Measurements from ENCODE around the gene NUMA1. TPM values are rescaled to one million over a fixed set of nuclear protein-coding genes. Genes with fewer than 3 reads are reported as not detected.

Gene NUMA1
- total and polyA plus RNA-seq, 9 of the 15 experiments (the other 6 are each of a cell fraction or from before 2014, with no cell fraction given), result 4.1 to 104 (median 51.2) TPM

DNA sequence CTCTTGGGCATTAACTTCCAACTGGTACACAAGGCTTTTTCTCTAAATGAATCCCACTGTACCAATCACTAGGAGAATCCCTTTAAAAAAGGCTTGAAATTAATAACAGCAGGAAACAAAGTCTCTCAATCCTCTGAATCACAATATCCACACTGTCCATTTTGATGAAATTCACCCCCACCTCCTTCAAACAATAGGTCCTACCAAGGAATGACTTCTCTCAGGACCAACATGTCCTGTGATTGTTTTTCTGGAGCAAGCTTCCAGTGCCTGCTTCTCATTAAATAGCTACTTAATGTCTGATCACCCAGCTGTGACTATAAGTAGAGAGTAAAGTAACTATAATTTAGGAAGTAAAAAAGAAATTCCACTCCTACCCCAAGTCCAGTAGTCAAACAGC is 13.1 kb downstream of the NUMA1 start:
- no peak for TF ChIP-seq RB1 (IDR thresholded peaks at IDR 0.05; ENCODE audit: low read depth)
- no peak for TF ChIP-seq ZNF253 (CRISPR knock-in tag; conservative IDR thresholded peaks at IDR 0.05)
- TF ChIP-seq, protein P1, sequence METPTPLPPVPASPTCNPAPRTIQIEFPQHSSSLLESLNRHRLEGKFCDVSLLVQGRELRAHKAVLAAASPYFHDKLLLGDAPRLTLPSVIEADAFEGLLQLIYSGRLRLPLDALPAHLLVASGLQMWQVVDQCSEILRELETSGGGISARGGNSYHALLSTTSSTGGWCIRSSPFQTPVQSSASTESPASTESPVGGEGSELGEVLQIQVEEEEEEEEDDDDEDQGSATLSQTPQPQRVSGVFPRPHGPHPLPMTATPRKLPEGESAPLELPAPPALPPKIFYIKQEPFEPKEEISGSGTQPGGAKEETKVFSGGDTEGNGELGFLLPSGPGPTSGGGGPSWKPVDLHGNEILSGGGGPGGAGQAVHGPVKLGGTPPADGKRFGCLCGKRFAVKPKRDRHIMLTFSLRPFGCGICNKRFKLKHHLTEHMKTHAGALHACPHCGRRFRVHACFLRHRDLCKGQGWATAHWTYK (CRISPR knock-in tag; IDR thresholded peaks at IDR 0.05), result no peak
- TF ChIP-seq, protein P2, sequence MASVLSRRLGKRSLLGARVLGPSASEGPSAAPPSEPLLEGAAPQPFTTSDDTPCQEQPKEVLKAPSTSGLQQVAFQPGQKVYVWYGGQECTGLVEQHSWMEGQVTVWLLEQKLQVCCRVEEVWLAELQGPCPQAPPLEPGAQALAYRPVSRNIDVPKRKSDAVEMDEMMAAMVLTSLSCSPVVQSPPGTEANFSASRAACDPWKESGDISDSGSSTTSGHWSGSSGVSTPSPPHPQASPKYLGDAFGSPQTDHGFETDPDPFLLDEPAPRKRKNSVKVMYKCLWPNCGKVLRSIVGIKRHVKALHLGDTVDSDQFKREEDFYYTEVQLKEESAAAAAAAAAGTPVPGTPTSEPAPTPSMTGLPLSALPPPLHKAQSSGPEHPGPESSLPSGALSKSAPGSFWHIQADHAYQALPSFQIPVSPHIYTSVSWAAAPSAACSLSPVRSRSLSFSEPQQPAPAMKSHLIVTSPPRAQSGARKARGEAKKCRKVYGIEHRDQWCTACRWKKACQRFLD (CRISPR knock-in tag; IDR thresholded peaks at IDR 0.05), result no peak
- TF ChIP-seq FOXK1 (CRISPR knock-in tag; IDR thresholded peaks at IDR 0.05; ENCODE audit: borderline replicate concordance), result no peak
- TF ChIP-seq NR2F6 (CRISPR knock-in tag; IDR thresholded peaks at IDR 0.05), result no peak
- TF ChIP-seq KLF6 (CRISPR knock-in tag; IDR thresholded peaks at IDR 0.05; ENCODE audit: borderline replicate concordance), result no peak
- TF ChIP-seq, protein P3, sequence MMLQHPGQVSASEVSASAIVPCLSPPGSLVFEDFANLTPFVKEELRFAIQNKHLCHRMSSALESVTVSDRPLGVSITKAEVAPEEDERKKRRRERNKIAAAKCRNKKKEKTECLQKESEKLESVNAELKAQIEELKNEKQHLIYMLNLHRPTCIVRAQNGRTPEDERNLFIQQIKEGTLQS (IDR thresholded peaks at IDR 0.05), result no peak
- TF ChIP-seq, protein P3 (CRISPR knock-in tag; conservative IDR thresholded peaks at IDR 0.05), result no peak
- TF ChIP-seq, protein P4, sequence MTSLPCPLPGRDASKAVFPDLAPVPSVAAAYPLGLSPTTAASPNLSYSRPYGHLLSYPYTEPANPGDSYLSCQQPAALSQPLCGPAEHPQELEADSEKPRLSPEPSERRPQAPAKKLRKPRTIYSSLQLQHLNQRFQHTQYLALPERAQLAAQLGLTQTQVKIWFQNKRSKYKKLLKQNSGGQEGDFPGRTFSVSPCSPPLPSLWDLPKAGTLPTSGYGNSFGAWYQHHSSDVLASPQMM (CRISPR knock-in tag; IDR thresholded peaks at IDR 0.05), result no peak
- TF ChIP-seq, protein P5, sequence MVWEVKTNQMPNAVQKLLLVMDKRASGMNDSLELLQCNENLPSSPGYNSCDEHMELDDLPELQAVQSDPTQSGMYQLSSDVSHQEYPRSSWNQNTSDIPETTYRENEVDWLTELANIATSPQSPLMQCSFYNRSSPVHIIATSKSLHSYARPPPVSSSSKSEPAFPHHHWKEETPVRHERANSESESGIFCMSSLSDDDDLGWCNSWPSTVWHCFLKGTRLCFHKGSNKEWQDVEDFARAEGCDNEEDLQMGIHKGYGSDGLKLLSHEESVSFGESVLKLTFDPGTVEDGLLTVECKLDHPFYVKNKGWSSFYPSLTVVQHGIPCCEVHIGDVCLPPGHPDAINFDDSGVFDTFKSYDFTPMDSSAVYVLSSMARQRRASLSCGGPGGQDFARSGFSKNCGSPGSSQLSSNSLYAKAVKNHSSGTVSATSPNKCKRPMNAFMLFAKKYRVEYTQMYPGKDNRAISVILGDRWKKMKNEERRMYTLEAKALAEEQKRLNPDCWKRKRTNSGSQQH (CRISPR knock-in tag; IDR thresholded peaks at IDR 0.05), result no peak
- TF ChIP-seq E2F3 (CRISPR knock-in tag; IDR thresholded peaks at IDR 0.05), result no peak
- TF ChIP-seq ZEB2 (IDR thresholded peaks at IDR 0.05), result no peak
- TF ChIP-seq SNRNP70 (optimal IDR thresholded peaks at IDR 0.05; ENCODE audit: low read depth, low read length), result no peak
- no peak for TF ChIP-seq ZNF146 (CRISPR knock-in tag; IDR thresholded peaks at IDR 0.05; ENCODE audit: unreplicated experiment)
- TF ChIP-seq RBM39 (optimal IDR thresholded peaks at IDR 0.05; ENCODE audit: low read depth, low read length), result no peak
- H3K36me3 ChIP-seq (ENCODE audit: control insufficient read depth, insufficient read depth, low read length), result peaks cover 58% of the 10 kb centered on the region
- peaks cover 61% of the 10 kb centered on the region for H3K79me2 ChIP-seq (ENCODE audit: control insufficient read depth, insufficient read depth, low read length)
- no peaks in the 10 kb centered on the region for H3K9me3 ChIP-seq (replicated peaks; ENCODE audit: control insufficient read depth, insufficient read depth, low read depth, low read length)
- no peaks in the 10 kb centered on the region; the same call in 1 of the 2 replicates for H4K20me1 ChIP-seq (replicated peaks; ENCODE audit: control insufficient read depth, insufficient read depth, low read length)
- FAIRE-seq, result no peak
- H3K9ac ChIP-seq (ENCODE audit: insufficient read depth in 1 of 2, low read depth in 2 of 2, low read length in 2 of 2), result no peak overlapping the region
- no peak for DNase-seq (ENCODE audit: extremely low read depth in 1 of 4, low spot score in 3 of 4)
- H3K4me2 ChIP-seq (ENCODE audit: insufficient read depth, low read length), result no peak overlapping the region
- in situ Hi-C loops (cut with MboI), result no loop called here
- no peak overlapping the region for H3K27ac ChIP-seq (ENCODE audit: extremely low read depth, low read depth, low read length)
- no peak overlapping the region for H2AFZ ChIP-seq (ENCODE audit: low read depth, low read length)
- ChIA-PET POLR2A (interaction anchor here (0.6 to 2.7 kb wide), 12 partner anchors 8 to 176 kb away, joined by 3 to 9 read pairs (median 4); no protein-coding TSS in a partner anchor), CTCF (ENCODE audit: low intra/inter-chr PET ratio) (no interaction called here)
- H3K4me3 ChIP-seq, result no peak overlapping the region
- H3K27me3 ChIP-seq (ENCODE audit: control insufficient read depth in 2 of 2, insufficient read depth in 2 of 2, low read length in 2 of 2), result no peaks in the 10 kb centered on the region
- no TSS peak for BruUV-seq (replicated peaks)
- no peak for ATAC-seq
- peaks cover 3 to 11% of the 10 kb centered on the region in 2 experiments; a peak in 3 of 5 replicates for H3K4me1 ChIP-seq (replicated peaks in 1 of 2; ENCODE audit: control insufficient read depth in 2 of 2, insufficient read depth in 2 of 2, low read length in 2 of 2)
- intact Hi-C loops (cut with micrococcal nuclease), result no loop called here
- no peaks in the 10 kb centered on the region for H3K9me1 ChIP-seq (ENCODE audit: control insufficient read depth, insufficient read depth, low read length)

Data from K562 (cell line).